ENCODE measurements around the gene RASGRF1. TPM values are rescaled to one million over a fixed set of nuclear protein-coding genes. Genes with fewer than 3 reads are reported as not detected.

The RASGRF1 gene
- total and polyA plus RNA-seq, 2 donors (not counting 1 experiment from before 2014, with no cell fraction given), result 1.0 to 9.4 TPM

DNA sequence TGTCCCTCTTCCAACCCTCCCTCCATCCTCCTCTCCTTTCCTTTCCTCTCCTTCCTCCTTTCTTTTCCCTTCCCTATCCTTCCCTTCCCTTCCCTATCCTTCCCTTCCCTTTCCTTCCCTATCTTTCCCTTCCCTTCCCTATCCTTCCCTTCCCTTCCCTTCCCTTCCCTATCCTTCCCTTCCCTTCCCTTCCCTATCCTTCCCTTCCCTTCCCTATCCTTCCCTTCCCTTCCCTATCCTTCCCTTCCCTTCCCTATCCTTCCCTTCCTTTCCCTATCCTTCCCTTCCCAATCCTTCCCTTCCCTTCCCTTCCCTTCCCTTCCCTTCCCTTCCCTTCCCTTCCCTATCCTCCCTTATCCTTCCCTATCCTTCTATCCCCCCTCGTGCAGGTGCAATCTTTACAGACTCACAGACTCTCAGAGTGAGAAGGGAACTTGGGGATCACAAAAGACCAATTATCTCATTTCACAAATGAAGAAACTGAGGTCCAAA lies 31.5 kb downstream of the RASGRF1 start:
- Mint-ChIP-seq H3K4me3 (no peak overlapping the region), H3K9me3 (ENCODE audit: insufficient read depth) (no peaks in the 10 kb centered on the region), H3K27ac (no peak overlapping the region), H3K4me1 (no peaks in the 10 kb centered on the region), H3K27me3 (peaks cover 33% of the 10 kb centered on the region)
- Histone ChIP-seq H3K27me3 (replicated peaks in 1 of 4; ENCODE audit: control extremely low read depth in 1 of 4, control insufficient read depth in 3 of 4, insufficient read depth in 4 of 4, low read length in 3 of 4) (peaks cover 0 to 6% (median 0%) of the 10 kb centered on the region in 4 experiments), H3K9ac (ENCODE audit: low read length) (no peak overlapping the region), H3K4me3 (ENCODE audit: control extremely low read depth in 1 of 5, extremely low read depth in 1 of 5, insufficient read depth in 1 of 5, low read depth in 2 of 5, low read length in 4 of 5) (no peak overlapping the region), H2AFZ (ENCODE audit: insufficient read depth, low read depth, low read length, poor library complexity, severe bottlenecking) (no peak overlapping the region), H3K36me3 (replicated peaks in 1 of 2; ENCODE audit: control extremely low read depth in 1 of 2, control insufficient read depth in 1 of 2, extremely low read depth in 1 of 2, insufficient read depth in 2 of 2, low read length in 1 of 2) (no peaks in the 10 kb centered on the region), H3K4me2 (replicated peaks; ENCODE audit: low read depth, low read length, poor library complexity, severe bottlenecking) (no peak overlapping the region), H3K4me1 (ENCODE audit: control insufficient read depth in 2 of 2, insufficient read depth in 2 of 2, low read length in 2 of 2) (no peaks in the 10 kb centered on the region), H4K20me1 (ENCODE audit: control insufficient read depth, insufficient read depth, low read length, poor library complexity, severe bottlenecking) (no peaks in the 10 kb centered on the region), H3K79me2 (ENCODE audit: control insufficient read depth, insufficient read depth, low read length) (no peaks in the 10 kb centered on the region), H3K27ac (ENCODE audit: low read length in 2 of 2) (no peak overlapping the region), H3K9me3 (ENCODE audit: control extremely low read depth in 1 of 3, control insufficient read depth in 2 of 3, insufficient read depth in 1 of 3, low read length in 2 of 3) (no peaks in the 10 kb centered on the region)
- intact Hi-C loops (cut with micrococcal nuclease), result no loop called here
- ATAC-seq (ENCODE audit: low read depth), result no peak
- TF ChIP-seq, protein P1, sequence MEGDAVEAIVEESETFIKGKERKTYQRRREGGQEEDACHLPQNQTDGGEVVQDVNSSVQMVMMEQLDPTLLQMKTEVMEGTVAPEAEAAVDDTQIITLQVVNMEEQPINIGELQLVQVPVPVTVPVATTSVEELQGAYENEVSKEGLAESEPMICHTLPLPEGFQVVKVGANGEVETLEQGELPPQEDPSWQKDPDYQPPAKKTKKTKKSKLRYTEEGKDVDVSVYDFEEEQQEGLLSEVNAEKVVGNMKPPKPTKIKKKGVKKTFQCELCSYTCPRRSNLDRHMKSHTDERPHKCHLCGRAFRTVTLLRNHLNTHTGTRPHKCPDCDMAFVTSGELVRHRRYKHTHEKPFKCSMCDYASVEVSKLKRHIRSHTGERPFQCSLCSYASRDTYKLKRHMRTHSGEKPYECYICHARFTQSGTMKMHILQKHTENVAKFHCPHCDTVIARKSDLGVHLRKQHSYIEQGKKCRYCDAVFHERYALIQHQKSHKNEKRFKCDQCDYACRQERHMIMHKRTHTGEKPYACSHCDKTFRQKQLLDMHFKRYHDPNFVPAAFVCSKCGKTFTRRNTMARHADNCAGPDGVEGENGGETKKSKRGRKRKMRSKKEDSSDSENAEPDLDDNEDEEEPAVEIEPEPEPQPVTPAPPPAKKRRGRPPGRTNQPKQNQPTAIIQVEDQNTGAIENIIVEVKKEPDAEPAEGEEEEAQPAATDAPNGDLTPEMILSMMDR (IDR thresholded peaks at IDR 0.05), result no peak
- no peak for TF ChIP-seq EZH2 (IDR thresholded peaks at IDR 0.05; ENCODE audit: borderline replicate concordance, insufficient read depth, low read depth, low read length, poor library complexity, severe bottlenecking)
- ChIA-PET POLR2A (no interaction called here), CTCF (no interaction called here)
- no peak for DNase-seq
- 0% methylated on average over 1 of the region's 1 CpG for WGBS (ENCODE audit: insufficient coverage)

DNA sequence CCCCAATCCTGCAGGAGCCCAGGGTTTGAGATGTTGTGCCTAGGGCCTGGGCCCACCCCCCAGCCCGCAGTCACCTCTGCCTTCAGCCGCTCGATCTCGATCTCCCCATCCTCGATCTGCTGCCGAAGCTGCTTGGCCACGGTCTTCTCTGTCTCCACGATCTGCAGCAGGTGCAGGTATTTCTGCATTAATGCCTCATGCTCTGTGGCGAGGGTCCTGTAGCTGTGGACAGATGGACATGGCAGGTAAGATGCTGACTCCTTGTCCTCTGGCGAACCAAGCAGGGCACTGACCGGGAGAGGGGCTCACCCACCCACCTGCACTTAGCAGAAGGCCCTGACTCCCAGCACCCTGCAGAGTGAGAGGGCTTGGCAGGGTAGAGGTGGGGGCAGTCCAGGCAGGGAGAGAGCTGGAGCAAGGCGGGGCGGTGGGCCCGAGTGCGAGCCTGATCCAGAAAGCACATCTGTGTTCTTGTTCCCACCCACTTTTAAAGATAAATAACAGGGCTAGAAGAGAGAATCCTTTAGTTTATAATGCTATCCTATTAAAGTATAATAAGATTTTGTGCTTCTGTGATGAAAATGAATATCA lies 32.2 kb downstream of the RASGRF1 start:
- Mint-ChIP-seq H3K27ac (no peak overlapping the region), H3K4me1 (no peaks in the 10 kb centered on the region), H3K27me3 (peaks cover 34% of the 10 kb centered on the region), H3K9me3 (ENCODE audit: insufficient read depth) (no peaks in the 10 kb centered on the region), H3K4me3 (no peak overlapping the region)
- no peaks in the 10 kb centered on the region for H3K4me1 ChIP-seq (ENCODE audit: control insufficient read depth in 2 of 2, insufficient read depth in 2 of 2, low read length in 2 of 2)
- H3K27me3 ChIP-seq (replicated peaks in 1 of 4; ENCODE audit: control extremely low read depth in 1 of 4, control insufficient read depth in 3 of 4, insufficient read depth in 4 of 4, low read length in 3 of 4), result peaks cover 0 to 6% (median 0%) of the 10 kb centered on the region in 4 experiments
- POLR2A ChIA-PET, result no interaction called here
- 92% methylated on average over 9 of the region's 15 CpGs for WGBS (ENCODE audit: insufficient coverage)
- intact Hi-C loops (cut with micrococcal nuclease), result no loop called here
- CTCF ChIA-PET, result interaction anchor here (0.8 kb wide), 1 partner anchor 126 kb away, joined by 3 read pairs; no protein-coding TSS in a partner anchor
- TF ChIP-seq, protein P1 (IDR thresholded peaks at IDR 0.05), result no peak
- no peak for TF ChIP-seq EZH2 (IDR thresholded peaks at IDR 0.05; ENCODE audit: borderline replicate concordance, insufficient read depth, low read depth, low read length, poor library complexity, severe bottlenecking)
- no peaks in the 10 kb centered on the region for H3K79me2 ChIP-seq (ENCODE audit: control insufficient read depth, insufficient read depth, low read length)
- no peak overlapping the region for H3K27ac ChIP-seq (ENCODE audit: low read length in 2 of 2)
- H3K4me2 ChIP-seq (replicated peaks; ENCODE audit: low read depth, low read length, poor library complexity, severe bottlenecking), result no peak overlapping the region
- H3K9me3 ChIP-seq (ENCODE audit: control extremely low read depth in 1 of 3, control insufficient read depth in 2 of 3, insufficient read depth in 1 of 3, low read length in 2 of 3), result no peaks in the 10 kb centered on the region
- H3K9ac ChIP-seq (ENCODE audit: low read length), result no peak overlapping the region
- no peak overlapping the region for H3K4me3 ChIP-seq (ENCODE audit: control extremely low read depth in 1 of 5, extremely low read depth in 1 of 5, insufficient read depth in 1 of 5, low read depth in 2 of 5, low read length in 4 of 5)
- DNase-seq (no peak), ATAC-seq (ENCODE audit: low read depth) (no peak)
- H4K20me1 ChIP-seq (ENCODE audit: control insufficient read depth, insufficient read depth, low read length, poor library complexity, severe bottlenecking), result no peaks in the 10 kb centered on the region
- no peak overlapping the region for H2AFZ ChIP-seq (ENCODE audit: insufficient read depth, low read depth, low read length, poor library complexity, severe bottlenecking)
- H3K36me3 ChIP-seq (replicated peaks in 1 of 2; ENCODE audit: control extremely low read depth in 1 of 2, control insufficient read depth in 1 of 2, extremely low read depth in 1 of 2, insufficient read depth in 2 of 2, low read length in 1 of 2), result no peaks in the 10 kb centered on the region

Measured in B cell (primary cell).